Liver (tissue), 3 donors: ENCODE measurements around the gene SH3PXD2A.
"Not testable (repeated sequence)": the region's sequence is repeated elsewhere in the genome, so short reads cannot be mapped to it uniquely, and the experiment has no call there.

Experiments
- ATF3 ChIP-seq: IDR thresholded peaks from 2 replicates; pipeline ENCODE4 v1.6.1; 2016; ENCODE audit warnings: antibody characterized with exemption
- CTCF ChIP-seq: fragments of 150-350 bp; IDR thresholded peaks from 2 replicates; pipeline ENCODE4 v1.5.1; 2017; ENCODE audit warnings: improper control_type of control experiment, low read depth, low read length; ENCODE audit not compliant: missing input control
- EGR1 ChIP-seq, 2 donors: IDR thresholded peaks; 2 replicates each; pipeline ENCODE4 v1.6.1; 2016 to 2018; ENCODE audit warnings: antibody characterized with exemption in 2 of 2, low read depth in 2 of 2
- HNF4A ChIP-seq, 2 donors: conservative IDR thresholded peaks; 2 replicates each; pipeline ENCODE4 v1.6.1; 2016; ENCODE audit warnings: antibody characterized with exemption in 2 of 2, mild to moderate bottlenecking in 2 of 2
- HNF4G ChIP-seq: IDR thresholded peaks from 2 replicates; pipeline ENCODE4 v1.6.1; 2016; ENCODE audit warnings: antibody characterized with exemption
- NR2F2 ChIP-seq: IDR thresholded peaks from 2 replicates; pipeline ENCODE4 v1.6.1; 2016; ENCODE audit warnings: antibody characterized with exemption
- RAD21 ChIP-seq, 2 donors: IDR thresholded peaks; 2 replicates each; pipeline ENCODE4 v1.6.1; 2016; ENCODE audit warnings: antibody characterized with exemption in 2 of 2, mild to moderate bottlenecking in 2 of 2
- REST ChIP-seq: IDR thresholded peaks from 2 replicates; pipeline ENCODE4 v1.6.1; 2016; ENCODE audit warnings: antibody characterized with exemption, mild to moderate bottlenecking
- TAF1 ChIP-seq: conservative IDR thresholded peaks from 2 replicates; pipeline ENCODE4 v1.6.1; 2016; ENCODE audit warnings: antibody characterized with exemption, mild to moderate bottlenecking
- YY1 ChIP-seq: IDR thresholded peaks from 2 replicates; pipeline ENCODE4 v1.6.1; 2016; ENCODE audit warnings: antibody characterized with exemption, mild to moderate bottlenecking
- ZBTB33 ChIP-seq: IDR thresholded peaks from 2 replicates; pipeline ENCODE4 v1.6.1; 2016; ENCODE audit warnings: antibody characterized with exemption
- donor health status: healthy.
- donor health status: healthy.

GRCh38 chr10:103662704-103663103 is 192.7 kb downstream of the SH3PXD2A start:
- not testable (repeated sequence) for TF ChIP-seq CTCF; TAF1; ZBTB33; REST; RAD21 (IDR thresholded peaks at IDR 0.05); HNF4A (conservative IDR thresholded peaks at IDR 0.05); YY1; HNF4G; ATF3; NR2F2; EGR1 (IDR thresholded peaks at IDR 0.05; ENCODE audit: low read depth in 2 of 2)
